AG10803 (cell line): Measurements from ENCODE around the gene VSNL1.

Experiments used
- DNase-seq: peaks from one replicate; pipeline ENCODE4 v3.0.0; 2010; ENCODE audit warnings: low read depth
- H3K4me3 ChIP-seq: 2 replicates; pipeline ENCODE4 v1.5.1; 2011; ENCODE audit warnings: mild to moderate bottlenecking, low read length, control low read depth
- TF ChIP-seq, protein P1 (sequence below): conservative IDR thresholded peaks from 2 replicates; pipeline ENCODE4 v1.5.1; 2011; ENCODE audit warnings: mild to moderate bottlenecking, low read length, control low read depth, inconsistent platforms

Gene VSNL1

GRCh38 chr2:17630089-17630488, 89.6 kb downstream of the VSNL1 start:
- DNase-seq: no peak
- TF ChIP-seq, protein P1, sequence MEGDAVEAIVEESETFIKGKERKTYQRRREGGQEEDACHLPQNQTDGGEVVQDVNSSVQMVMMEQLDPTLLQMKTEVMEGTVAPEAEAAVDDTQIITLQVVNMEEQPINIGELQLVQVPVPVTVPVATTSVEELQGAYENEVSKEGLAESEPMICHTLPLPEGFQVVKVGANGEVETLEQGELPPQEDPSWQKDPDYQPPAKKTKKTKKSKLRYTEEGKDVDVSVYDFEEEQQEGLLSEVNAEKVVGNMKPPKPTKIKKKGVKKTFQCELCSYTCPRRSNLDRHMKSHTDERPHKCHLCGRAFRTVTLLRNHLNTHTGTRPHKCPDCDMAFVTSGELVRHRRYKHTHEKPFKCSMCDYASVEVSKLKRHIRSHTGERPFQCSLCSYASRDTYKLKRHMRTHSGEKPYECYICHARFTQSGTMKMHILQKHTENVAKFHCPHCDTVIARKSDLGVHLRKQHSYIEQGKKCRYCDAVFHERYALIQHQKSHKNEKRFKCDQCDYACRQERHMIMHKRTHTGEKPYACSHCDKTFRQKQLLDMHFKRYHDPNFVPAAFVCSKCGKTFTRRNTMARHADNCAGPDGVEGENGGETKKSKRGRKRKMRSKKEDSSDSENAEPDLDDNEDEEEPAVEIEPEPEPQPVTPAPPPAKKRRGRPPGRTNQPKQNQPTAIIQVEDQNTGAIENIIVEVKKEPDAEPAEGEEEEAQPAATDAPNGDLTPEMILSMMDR: no peak

GRCh38 chr2:17634997-17635396, 94.5 kb downstream of the VSNL1 start:
- DNase-seq: no peak

More at GRCh38 chr2:17630089-17630488, 89.6 kb downstream of the VSNL1 start:
- H3K4me3 ChIP-seq: no peak overlapping the region

DNA sequence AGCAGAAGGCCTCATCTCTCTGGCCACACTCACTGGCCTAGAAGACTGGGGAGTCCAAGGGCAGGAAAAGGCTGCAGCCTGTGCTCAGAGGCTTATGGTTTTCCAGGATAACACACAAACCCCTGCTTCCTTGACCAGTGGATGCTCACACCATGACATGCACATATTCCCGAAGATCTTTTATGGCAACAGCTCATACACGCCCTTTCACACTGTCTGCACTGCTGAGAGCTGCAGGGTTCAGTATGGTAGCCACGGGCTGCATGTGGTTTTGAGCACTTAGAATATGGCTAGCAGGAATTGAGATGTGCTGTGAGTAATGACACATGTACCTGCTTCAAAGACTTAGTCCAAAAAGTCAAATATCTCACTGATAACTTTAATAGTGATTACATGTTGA, 95.8 kb downstream of the VSNL1 start:
- DNase-seq: no peak
- no peak overlapping the region for H3K4me3 ChIP-seq
- TF ChIP-seq, protein P1: no peak

More at GRCh38 chr2:17634997-17635396, 94.5 kb downstream of the VSNL1 start:
- TF ChIP-seq, protein P1: no peak
- H3K4me3 ChIP-seq: no peak overlapping the region

DNA sequence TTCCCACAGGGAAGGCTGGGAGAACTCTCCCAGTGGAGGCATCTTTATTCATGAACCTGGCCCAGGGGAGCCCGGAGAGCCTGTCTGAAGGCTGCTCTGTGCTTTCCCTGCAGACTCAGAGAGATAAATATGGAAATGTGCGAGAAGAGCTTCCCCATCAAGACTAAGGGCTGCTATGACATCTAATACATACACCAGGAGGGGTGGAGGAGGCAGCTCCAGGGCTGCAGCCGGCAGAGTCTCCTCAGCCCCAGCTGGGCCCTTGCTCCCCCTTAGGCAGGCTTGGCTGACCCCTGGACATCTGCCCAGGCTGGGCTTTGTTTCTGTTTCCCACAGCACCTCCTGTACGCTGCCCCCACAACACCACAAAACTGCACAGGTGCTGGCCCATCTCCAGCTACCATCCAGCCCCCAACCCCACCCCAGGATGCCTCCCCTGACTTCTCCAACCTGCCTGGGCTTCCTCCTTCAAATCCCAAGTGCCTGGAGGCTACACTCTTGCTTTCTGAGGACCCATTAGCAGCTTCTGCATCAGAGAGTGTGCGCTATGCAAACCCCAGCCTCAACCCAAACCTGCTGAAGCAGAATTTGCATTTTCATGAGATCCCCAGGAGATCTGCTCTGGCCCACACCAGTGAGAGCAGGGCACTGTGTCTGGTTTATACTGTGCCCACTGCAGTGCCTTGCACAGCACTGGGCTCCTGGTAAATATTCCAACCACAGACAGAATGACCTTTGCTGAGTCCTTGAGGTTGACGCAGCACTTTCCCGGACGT, 96.8 kb downstream of the VSNL1 start:
- TF ChIP-seq, protein P1: no peak
- DNase-seq: no peak
- H3K4me3 ChIP-seq: no peak overlapping the region

GRCh38 chr2:17638196-17638743, 97.8 kb downstream of the VSNL1 start:
- H3K4me3 ChIP-seq: no peak overlapping the region
- TF ChIP-seq, protein P1: no peak
- DNase-seq: no peak

DNA sequence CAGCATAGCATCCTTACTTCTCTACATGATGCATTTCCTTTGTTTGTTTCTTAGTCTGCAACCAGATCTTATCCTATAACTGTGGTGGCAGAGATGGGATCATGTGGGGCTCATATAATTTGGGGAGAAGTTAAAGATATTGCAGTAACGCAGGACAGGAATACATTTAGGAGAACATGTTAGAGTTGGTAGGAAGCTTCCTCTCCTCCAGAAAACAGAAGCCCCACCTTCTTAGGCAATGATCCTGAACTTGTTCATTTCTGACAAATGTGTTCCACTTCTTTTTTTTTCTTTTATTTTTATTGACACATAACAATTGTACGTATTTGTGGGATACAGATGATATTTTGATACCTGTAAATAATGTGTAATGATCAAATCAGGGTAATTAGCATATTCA, 99.9 kb downstream of the VSNL1 start:
- TF ChIP-seq, protein P1: no peak
- no peak overlapping the region for H3K4me3 ChIP-seq
- DNase-seq: no peak
